H1 (cell line): Measurements from ENCODE around the gene VSIG10L2. TPM values are rescaled to one million over a fixed set of nuclear protein-coding genes. Genes with fewer than 3 reads are reported as not detected.

Source experiments
- CTCF ChIA-PET: fragments of 300-600 bp; sonication (Branson Sonifier 250); formaldehyde crosslinking; loops from one replicate; lab custom pipeline; 2021; ENCODE audit not compliant: partially characterized antibody; lab: Charles Lee
- POLR2A ChIA-PET: fragments of 300-600 bp; sonication (Branson Sonifier 250); formaldehyde crosslinking; loops from one replicate; lab custom pipeline; 2021; ENCODE audit warnings: inconsistent platforms; ENCODE audit not compliant: partially characterized antibody; lab: Charles Lee
- DNase-seq, 2 experiments: peaks; one replicate each; pipeline versions ENCODE4 v3.0.0 to v3.0.0-alpha.2; 2010 to 2022; ENCODE audit warnings: low spot score in 2 of 2, low read depth in 1 of 2, mixed read lengths in 1 of 2
- FAIRE-seq: peaks from 2 replicates; lab custom pipeline; 2011; peaks lifted over from hg19 to GRCh38; lab: Jason Lieb, UNC
- H2AFZ ChIP-seq: 2 replicates; pipeline ENCODE4 v1.8.1; 2012; ENCODE audit warnings: low read length, inconsistent platforms
- H2AK5ac ChIP-seq: 2 replicates; pipeline ENCODE4 v1.6.1; 2013; ENCODE audit warnings: low read depth, low read length
- H2BK120ac ChIP-seq: replicated peaks from 2 replicates; pipeline ENCODE3; 2013; ENCODE audit warnings: low read depth, low read length, inconsistent platforms
- H2BK12ac ChIP-seq: 2 replicates; pipeline ENCODE4 v1.6.1; 2013; ENCODE audit warnings: low read depth, low read length
- H2BK15ac ChIP-seq: 2 replicates; pipeline ENCODE4 v1.6.1; 2013; ENCODE audit warnings: low read length
- H2BK20ac ChIP-seq: 2 replicates; pipeline ENCODE4 v1.6.1; 2013; ENCODE audit warnings: low read length
- H2BK5ac ChIP-seq: 2 replicates; pipeline ENCODE4 v1.6.1; 2013; ENCODE audit warnings: low read depth, low read length
- H3K14ac ChIP-seq: 2 replicates; pipeline ENCODE4 v1.6.1; 2013; ENCODE audit warnings: inconsistent platforms; ENCODE audit not compliant: insufficient read length
- H3K18ac ChIP-seq: 2 replicates; pipeline ENCODE4 v1.6.1; 2013; ENCODE audit warnings: low read length; ENCODE audit errors: extremely low read depth
- H3K23ac ChIP-seq: 2 replicates; pipeline ENCODE4 v1.6.1; 2013; ENCODE audit warnings: inconsistent platforms; ENCODE audit not compliant: insufficient read length
- H3K23me2 ChIP-seq: 2 replicates; pipeline ENCODE4 v1.6.1; 2013; ENCODE audit warnings: low read depth, low read length
- H3K27ac ChIP-seq: 2 replicates; pipeline ENCODE4 v1.6.1; 2011; ENCODE audit warnings: low read depth, low read length, inconsistent platforms
- H3K27me3 ChIP-seq, 4 experiments: replicated peaks in 1 of 4; 1 replicate in 1 of 4; 2 replicates in 3 of 4; pipeline versions ENCODE4 v1.6.1 to v1.8.1; 2011 to 2013; ENCODE audit warnings: low read length in 3 of 4, mild to moderate bottlenecking in 3 of 4, inconsistent platforms in 2 of 4, mixed read lengths in 2 of 4, moderate library complexity in 1 of 4; ENCODE audit not compliant: control insufficient read depth in 3 of 4, insufficient read depth in 3 of 4; ENCODE audit errors: extremely low read depth in 1 of 4
- H3K36me3 ChIP-seq, 4 experiments: 2 replicates each; pipeline versions ENCODE4 v1.6.1 to v1.8.1; 2011 to 2013; ENCODE audit warnings: mild to moderate bottlenecking in 4 of 4, low read length in 3 of 4, moderate library complexity in 2 of 4, control low read depth in 1 of 4, inconsistent platforms in 1 of 4; ENCODE audit not compliant: insufficient read depth in 4 of 4, control insufficient read depth in 2 of 4
- H3K4ac ChIP-seq: replicated peaks from 2 replicates; pipeline ENCODE3; 2013; ENCODE audit warnings: low read length, low read depth, mixed read lengths, inconsistent platforms; ENCODE audit not compliant: insufficient read length
- H3K4me1 ChIP-seq, 4 experiments: replicated peaks in 1 of 4; 1 replicate in 1 of 4; 2 replicates in 3 of 4; pipeline versions ENCODE4 v1.6.1 to v1.8.1; 2011 to 2013; ENCODE audit warnings: low read length in 3 of 4, inconsistent platforms in 2 of 4, mixed read lengths in 1 of 4; ENCODE audit not compliant: insufficient read depth in 4 of 4, control insufficient read depth in 3 of 4
- H3K4me2 ChIP-seq, 2 experiments: 2 replicates each; pipeline versions ENCODE4 v1.6.1 to v1.8.1; 2011 to 2013; ENCODE audit warnings: low read depth in 2 of 2, low read length in 2 of 2, control low read depth in 1 of 2, inconsistent platforms in 1 of 2, mild to moderate bottlenecking in 1 of 2; ENCODE audit not compliant: insufficient read depth in 1 of 2
- H3K4me3 ChIP-seq, 4 experiments: fragments of 200-600, 300-600 bp in 1 of 4; sonication (generic), shearing (Covaris generic), sonication (Bioruptor Twin) in 1 of 4; 2 replicates each; pipeline versions ENCODE4 v1.5.1 to v1.8.1; 2011 to 2016; ENCODE audit warnings: low read length in 4 of 4, low read depth in 3 of 4, control low read depth in 2 of 4, inconsistent platforms in 2 of 4, mild to moderate bottlenecking in 2 of 4, mixed read lengths in 1 of 4, moderate library complexity in 1 of 4; ENCODE audit not compliant: insufficient read depth in 2 of 4; ENCODE audit errors: extremely low read depth in 1 of 4
- H3K56ac ChIP-seq: replicated peaks from 2 replicates; pipeline ENCODE3; 2013; ENCODE audit warnings: low read depth, mild to moderate bottlenecking, mixed read lengths, low read length, inconsistent platforms; ENCODE audit not compliant: insufficient read length
- H3K79me1 ChIP-seq: 2 replicates; pipeline ENCODE4 v1.6.1; 2013; ENCODE audit warnings: low read depth, low read length, control low read depth
- H3K79me2 ChIP-seq, 2 experiments: 2 replicates each; pipeline versions ENCODE4 v1.6.1 to v1.8.1; 2012 to 2013; ENCODE audit warnings: low read length in 2 of 2, mild to moderate bottlenecking in 2 of 2, inconsistent platforms in 1 of 2; ENCODE audit not compliant: insufficient read depth in 2 of 2, control insufficient read depth in 1 of 2
- H3K9ac ChIP-seq, 4 experiments: replicated peaks in 1 of 4; 1 replicate in 1 of 4; 2 replicates in 3 of 4; pipeline versions ENCODE4 v1.6.1 to v1.8.1; 2011 to 2013; ENCODE audit warnings: low read depth in 3 of 4, low read length in 3 of 4, control low read depth in 2 of 4, mild to moderate bottlenecking in 2 of 4, moderate library complexity in 2 of 4, inconsistent platforms in 1 of 4; ENCODE audit errors: extremely low read depth in 1 of 4
- H3K9me3 ChIP-seq, 2 experiments: 2 replicates each; pipeline versions ENCODE4 v1.6.1 to v1.8.1; 2012 to 2013; ENCODE audit warnings: mild to moderate bottlenecking in 2 of 2, moderate library complexity in 2 of 2, control low read depth in 1 of 2, inconsistent platforms in 1 of 2, low read depth in 1 of 2, low read length in 1 of 2, mixed read lengths in 1 of 2; ENCODE audit not compliant: insufficient read depth in 2 of 2
- H4K20me1 ChIP-seq, 2 experiments: replicated peaks in 1 of 2; 2 replicates each; pipeline versions ENCODE3 to v1.8.1; 2011 to 2013; ENCODE audit warnings: inconsistent platforms in 2 of 2, low read length in 2 of 2, mild to moderate bottlenecking in 1 of 2; ENCODE audit not compliant: insufficient read depth in 2 of 2, control insufficient read depth in 1 of 2
- H4K5ac ChIP-seq: 2 replicates; pipeline ENCODE4 v1.6.1; 2013; ENCODE audit warnings: low read length, low read depth, mixed read lengths, inconsistent platforms; ENCODE audit not compliant: insufficient read length
- H4K8ac ChIP-seq: 2 replicates; pipeline ENCODE4 v1.8.0; 2013; ENCODE audit warnings: mild to moderate bottlenecking, moderate library complexity, low read length, inconsistent platforms; ENCODE audit not compliant: insufficient read depth; ENCODE audit errors: extremely low read depth
- H4K91ac ChIP-seq: replicated peaks from 2 replicates; pipeline ENCODE3; 2013; ENCODE audit warnings: low read length, mixed read lengths, inconsistent platforms; ENCODE audit not compliant: insufficient read length
- EZH2 ChIP-seq: fragments of 200-600 bp; sonication (generic); IDR thresholded peaks from 2 replicates; pipeline ENCODE4 v1.7.1; 2012; ENCODE audit warnings: low read depth, mild to moderate bottlenecking, moderate library complexity, low read length, inconsistent platforms; ENCODE audit not compliant: severe bottlenecking
- FOSL1 ChIP-seq: IDR thresholded peaks from 2 replicates; pipeline ENCODE4 v1.6.1; 2011; ENCODE audit warnings: mild to moderate bottlenecking, low read depth, low read length, moderate library complexity; ENCODE audit not compliant: insufficient read depth
- KDM1A ChIP-seq: fragments of 200-600, 300-600 bp; sonication (generic); IDR thresholded peaks from 2 replicates; pipeline ENCODE4 v1.7.1; 2016; ENCODE audit warnings: mild to moderate bottlenecking, low read length, borderline replicate concordance
- KDM4A ChIP-seq: IDR thresholded peaks from one replicate; pipeline ENCODE4 v1.7.1; 2012; ENCODE audit warnings: low read depth, mild to moderate bottlenecking, moderate library complexity, low read length, inconsistent platforms; ENCODE audit not compliant: severe bottlenecking
- KDM5A ChIP-seq: fragments of 200-600 bp; IDR thresholded peaks from 2 replicates; pipeline ENCODE4 v1.7.1; 2012; ENCODE audit warnings: mild to moderate bottlenecking, low read length, inconsistent platforms, mixed read lengths
- SAP30 ChIP-seq: fragments of 300-600 bp; sonication (generic); IDR thresholded peaks from 2 replicates; pipeline ENCODE4 v1.7.1; 2012; ENCODE audit warnings: low read length, moderate library complexity, mild to moderate bottlenecking, inconsistent platforms; ENCODE audit not compliant: insufficient read depth, insufficient replicate concordance
- SIN3A ChIP-seq, 2 experiments: IDR thresholded peaks in 1 of 2; conservative IDR thresholded peaks in 1 of 2; 2 replicates each; pipeline ENCODE4 v1.6.1; 2011 to 2012; ENCODE audit warnings: low read length in 2 of 2, improper control_type of control experiment in 1 of 2, low read depth in 1 of 2, mild to moderate bottlenecking in 1 of 2
- SP1 ChIP-seq: IDR thresholded peaks from 2 replicates; pipeline ENCODE4 v1.6.1; 2011; ENCODE audit warnings: low read depth, low read length
- SUZ12 ChIP-seq: fragments of 200-600 bp; sonication (generic); IDR thresholded peaks from 2 replicates; pipeline ENCODE4 v1.6.1; 2012; ENCODE audit warnings: mild to moderate bottlenecking, inconsistent platforms, low read length, moderate library complexity, mixed read lengths
- WGBS, 2 experiments: shearing (Covaris generic) in 1 of 2; methylation state at CpG; one replicate each; pipeline versions ENCODE4 v1.1.6 to v1.1.7; 2013 to 2015; ENCODE audit warnings: low lambda C conversion rate in 2 of 2, mixed read lengths in 2 of 2, inconsistent platforms in 1 of 2, low coverage in 1 of 2, missing lambda C conversion rate in 1 of 2; ENCODE audit not compliant: insufficient replicate concordance in 2 of 2, insufficient coverage in 1 of 2, insufficient read length in 1 of 2; ENCODE audit errors: extremely low coverage in 1 of 2, missing lambda C conversion rate in 1 of 2; 5-methylcytosine and 5-hydroxymethylcytosine counted together
- polyA plus RNA-seq, 7 experiments: library from polyadenylated mRNA; depleted of rRNA in 3 of 7; stranded (reverse) in 5 of 7; unstranded in 2 of 7; fragments of >200 nt in 5 of 7; fragments of 200-250 nt in 2 of 7; gene quantifications; 1 replicate in 5 of 7; 2 replicates in 1 of 7; 4 replicates in 1 of 7; pipeline versions ENCODE4 v1.2.1 to v1.2.3, GENCODE V29; 2011 to 2013; ENCODE audit warnings: missing spikeins in 2 of 7, mixed read lengths in 2 of 7
- total RNA-seq: library from RNA; stranded (reverse); fragmentation: NEBNext Ultra II Directional; extraction: Animal tissue kit (Norgen Biotek cat#: 25700); gene quantifications from 2 replicates; pipeline ENCODE4 v1.2.1, GENCODE V29; 2021
- TF ChIP-seq, protein P1 (sequence below): IDR thresholded peaks from 2 replicates; pipeline ENCODE4 v1.6.1; 2012; ENCODE audit warnings: low read length, inconsistent platforms

The VSIG10L2 gene
- total and polyA plus RNA-seq, 2 of the 8 experiments (the other 6 are each of a cell fraction or from before 2014, with no cell fraction given) = not detected

DNA sequence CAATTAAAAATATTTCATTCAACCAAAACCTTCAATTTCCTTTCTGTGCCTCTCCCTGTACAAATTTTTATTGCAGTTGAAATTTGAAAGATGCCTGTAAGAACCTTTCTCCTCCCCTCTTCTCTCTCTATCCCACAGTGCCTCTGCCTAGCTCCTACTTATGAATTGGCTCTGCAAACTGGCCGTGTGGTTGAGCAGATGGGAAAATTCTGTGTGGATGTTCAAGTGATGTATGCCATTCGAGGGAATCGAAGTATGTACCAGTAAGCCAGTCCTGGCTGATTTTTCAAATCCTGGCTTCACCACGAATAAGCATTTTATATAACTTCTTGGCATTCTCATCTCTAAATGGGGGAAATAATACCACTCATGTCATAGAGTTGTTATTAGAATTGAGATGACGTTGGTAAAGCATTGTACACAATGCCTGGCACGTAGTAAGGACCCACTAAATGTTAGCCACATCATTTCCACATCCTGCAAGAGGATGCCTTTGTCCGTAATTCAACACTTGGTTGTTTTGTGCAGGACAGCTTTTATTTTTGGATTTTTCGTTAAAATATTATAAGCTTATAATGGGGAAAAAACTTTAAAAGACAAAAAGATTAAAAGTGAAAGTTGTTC lies 35.5 kb upstream of the VSIG10L2 start:
- H4K5ac ChIP-seq = no peak overlapping the region
- WGBS, 2 experiments = 89% methylated on average over 8 of the region's 8 CpGs; no CpG with 5 or more reads in 1 of the 2 experiments
- no peak for TF ChIP-seq FOSL1
- no peak for TF ChIP-seq SUZ12
- TF ChIP-seq SAP30 = no peak
- TF ChIP-seq, protein P1, sequence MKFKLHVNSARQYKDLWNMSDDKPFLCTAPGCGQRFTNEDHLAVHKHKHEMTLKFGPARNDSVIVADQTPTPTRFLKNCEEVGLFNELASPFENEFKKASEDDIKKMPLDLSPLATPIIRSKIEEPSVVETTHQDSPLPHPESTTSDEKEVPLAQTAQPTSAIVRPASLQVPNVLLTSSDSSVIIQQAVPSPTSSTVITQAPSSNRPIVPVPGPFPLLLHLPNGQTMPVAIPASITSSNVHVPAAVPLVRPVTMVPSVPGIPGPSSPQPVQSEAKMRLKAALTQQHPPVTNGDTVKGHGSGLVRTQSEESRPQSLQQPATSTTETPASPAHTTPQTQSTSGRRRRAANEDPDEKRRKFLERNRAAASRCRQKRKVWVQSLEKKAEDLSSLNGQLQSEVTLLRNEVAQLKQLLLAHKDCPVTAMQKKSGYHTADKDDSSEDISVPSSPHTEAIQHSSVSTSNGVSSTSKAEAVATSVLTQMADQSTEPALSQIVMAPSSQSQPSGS = no peak
- no peak for TF ChIP-seq KDM4A
- no peak for TF ChIP-seq KDM5A
- no peak for TF ChIP-seq SIN3A (conservative IDR thresholded peaks at IDR 0.05 in 1 of 2, IDR thresholded peaks at IDR 0.05 in 1 of 2; ENCODE audit: low read depth in 1 of 2, low read length in 2 of 2)
- no peak for TF ChIP-seq SP1
- no peak for TF ChIP-seq EZH2
- no peak for TF ChIP-seq KDM1A

More for the DNA sequence above, 35.5 kb upstream of the VSIG10L2 start:
- Histone ChIP-seq H4K20me1 (no peaks in the 10 kb centered on the region), H2AFZ (no peak overlapping the region), H2AK5ac (no peak overlapping the region), H3K27me3 (peaks cover 0 to 2% (median under 1%) of the 10 kb centered on the region in 4 experiments; a peak in 2 of 7 replicates), H3K23me2 (no peaks in the 10 kb centered on the region), H3K36me3 (peaks cover 0 to 3% (median 0%) of the 10 kb centered on the region in 4 experiments; a peak in 1 of 8 replicates), H3K9ac (no peak overlapping the region), H2BK15ac (no peak overlapping the region), H2BK12ac (no peak overlapping the region), H3K4ac (no peak overlapping the region), H3K79me2 (no peaks in the 10 kb centered on the region), H3K56ac (no peak overlapping the region), H3K27ac (no peak overlapping the region), H3K79me1 (no peaks in the 10 kb centered on the region), H2BK120ac (no peak overlapping the region), H3K23ac (no peak overlapping the region), H3K4me3 (no peak overlapping the region), H4K8ac (no peak overlapping the region), H3K14ac (no peak overlapping the region), H3K18ac (no peak overlapping the region), H3K4me1 (no peaks in the 10 kb centered on the region), H4K91ac (no peak overlapping the region), H3K9me3 (no peaks in the 10 kb centered on the region), H2BK5ac (no peak overlapping the region), H3K4me2 (no peak overlapping the region), H2BK20ac (no peak overlapping the region)
- CTCF ChIA-PET = interaction anchor here (0.6 to 1.6 kb wide), 7 partner anchors 8 to 260 kb away, joined by 3 to 5 read pairs (median 3); no protein-coding TSS in a partner anchor
- FAIRE-seq = no peak
- no peak for DNase-seq
- POLR2A ChIA-PET = interaction anchor here (1.5 to 2.6 kb wide), 2 partner anchors 9 to 22 kb away, joined by 3 to 6 read pairs; partner anchors contain the start of gene HYLS1
